Neural progenitor cell (in vitro differentiated cells): Measurements from ENCODE around the gene MAP2K5. TPM values are rescaled to one million over a fixed set of nuclear protein-coding genes. Genes with fewer than 3 reads are reported as not detected.

ENCODE experiments used
- DNase-seq: peaks from one replicate; pipeline ENCODE4 v3.0.0-alpha.2; 2016; ENCODE audit warnings: low spot score
- H2AFZ ChIP-seq: fragments of 200-600 bp; sonication (generic); replicated peaks from 2 replicates; pipeline ENCODE4 v1.6.1; 2016; ENCODE audit warnings: antibody characterized with exemption
- H3F3A ChIP-seq: fragments of 200-600 bp; sonication (generic); 2 replicates; pipeline ENCODE4 v1.6.1; 2016; ENCODE audit warnings: antibody characterized with exemption, low read depth
- H3K27ac ChIP-seq: fragments of 200-600 bp; sonication (generic); 2 replicates; pipeline ENCODE4 v1.5.1; 2016; ENCODE audit warnings: mild to moderate bottlenecking
- H3K27me3 ChIP-seq: fragments of 200-600 bp; sonication (generic); 2 replicates; pipeline ENCODE4 v1.6.1; 2016; ENCODE audit warnings: mild to moderate bottlenecking, moderate library complexity
- H3K36me3 ChIP-seq: fragments of 200-600 bp; sonication (generic); 2 replicates; pipeline ENCODE4 v1.5.1; 2016
- H3K4me1 ChIP-seq: fragments of 200-600 bp; sonication (generic); 2 replicates; pipeline ENCODE4 v1.6.1; 2016; ENCODE audit warnings: mixed run types
- H3K4me2 ChIP-seq: fragments of 200-600 bp; sonication (generic); 2 replicates; pipeline ENCODE4 v1.6.1; 2016
- H3K4me3 ChIP-seq: fragments of 200-600 bp; sonication (generic); 2 replicates; pipeline ENCODE4 v1.5.1; 2016
- H3K79me2 ChIP-seq: fragments of 200-600 bp; sonication (generic); 2 replicates; pipeline ENCODE4 v1.6.1; 2016; ENCODE audit warnings: low read depth
- H3K9ac ChIP-seq: fragments of 200-600 bp; sonication (generic); 2 replicates; pipeline ENCODE4 v1.6.1; 2016
- H3K9me3 ChIP-seq: fragments of 200-600 bp; sonication (generic); 2 replicates; pipeline ENCODE4 v1.5.1; 2016; ENCODE audit warnings: low read depth
- H4K20me1 ChIP-seq: fragments of 200-600 bp; sonication (generic); 2 replicates; pipeline ENCODE4 v1.6.1; 2016; ENCODE audit warnings: low read depth
- H3K27ac Mint-ChIP-seq: 3 replicates; pipeline ENCODE4 v1.8.0; 2021; ENCODE audit warnings: mixed read lengths
- H3K27me3 Mint-ChIP-seq: 2 replicates; pipeline ENCODE4 v1.8.0; 2022; ENCODE audit warnings: low read depth, mild to moderate bottlenecking, inconsistent platforms, moderate library complexity, mixed read lengths; ENCODE audit not compliant: insufficient read depth
- H3K36me3 Mint-ChIP-seq: 3 replicates; pipeline ENCODE4 v1.8.0; 2021; ENCODE audit warnings: mixed read lengths
- H3K4me1 Mint-ChIP-seq: 3 replicates; pipeline ENCODE4 v1.8.0; 2021; ENCODE audit warnings: mixed read lengths
- H3K4me3 Mint-ChIP-seq: 3 replicates; pipeline ENCODE4 v1.8.0; 2021; ENCODE audit warnings: mild to moderate bottlenecking, moderate library complexity, mixed read lengths
- H3K9me3 Mint-ChIP-seq: 3 replicates; pipeline ENCODE4 v1.8.0; 2020; ENCODE audit warnings: mixed read lengths
- CTCF ChIP-seq: fragments of 200-600 bp; sonication (generic); IDR thresholded peaks from 2 replicates; pipeline ENCODE4 v1.5.1; 2017; ENCODE audit warnings: antibody characterized with exemption, mild to moderate bottlenecking
- EZH2 ChIP-seq: fragments of 200-600 bp; sonication (generic); IDR thresholded peaks from 2 replicates; pipeline ENCODE4 v1.6.1; 2017; ENCODE audit warnings: antibody characterized with exemption, mild to moderate bottlenecking, moderate library complexity
- EZH2phosphoT487 ChIP-seq: fragments of 200-600 bp; sonication (generic); IDR thresholded peaks from 2 replicates; pipeline ENCODE4 v1.6.1; 2017; ENCODE audit warnings: antibody characterized with exemption
- total RNA-seq: library from RNA; depleted of rRNA; stranded (reverse); fragments of >200 nt; gene quantifications from 2 replicates; pipeline ENCODE4 v1.2.3, GENCODE V29; 2015; ENCODE audit warnings: low replicate concordance

Gene MAP2K5
- total RNA-seq, 1 donor from 2014 or later, result 17.2 TPM

- peaks cover 30% of the 10 kb centered on the region for H3K4me1 ChIP-seq
- no peak overlapping the region for H3K4me3 ChIP-seq
- peaks cover 6% of the 10 kb centered on the region for H3F3A ChIP-seq
- H4K20me1 ChIP-seq, result no peaks in the 10 kb centered on the region
- H3K9me3 Mint-ChIP-seq, result no peaks in the 10 kb centered on the region
- H3K27me3 ChIP-seq, result no peaks in the 10 kb centered on the region
- no peak overlapping the region for H3K4me3 Mint-ChIP-seq
- H3K36me3 ChIP-seq, result no peaks in the 10 kb centered on the region
- H2AFZ ChIP-seq, result no peak overlapping the region
- no peak overlapping the region for H3K27ac Mint-ChIP-seq
- no peaks in the 10 kb centered on the region for H3K79me2 ChIP-seq
- H3K9ac ChIP-seq, result no peak overlapping the region
- H3K36me3 Mint-ChIP-seq, result peaks cover 4% of the 10 kb centered on the region
- H3K27me3 Mint-ChIP-seq, result peaks cover 8% of the 10 kb centered on the region
- no peak overlapping the region for H3K27ac ChIP-seq
- TF ChIP-seq CTCF (no peak), EZH2phosphoT487 (no peak), EZH2 (no peak)
- H3K4me1 Mint-ChIP-seq, result peaks cover 38% of the 10 kb centered on the region
- H3K4me2 ChIP-seq, result no peak overlapping the region
- DNase-seq, result no peak
- no peaks in the 10 kb centered on the region for H3K9me3 ChIP-seq
These were observed 264.0 kb downstream of the MAP2K5 start for GRCh38 chr15:67806536-67806935.

- H3K27ac ChIP-seq, result no peak overlapping the region
- no peak overlapping the region for H3K4me2 ChIP-seq
- H3K79me2 ChIP-seq, result no peaks in the 10 kb centered on the region
- H3K4me1 Mint-ChIP-seq, result peaks cover 41% of the 10 kb centered on the region
- H3K4me1 ChIP-seq, result peaks cover 30% of the 10 kb centered on the region
- H3K9me3 Mint-ChIP-seq, result no peaks in the 10 kb centered on the region
- H3K9ac ChIP-seq, result no peak overlapping the region
- TF ChIP-seq EZH2, result no peak
- TF ChIP-seq CTCF, result no peak
- no peak for TF ChIP-seq EZH2phosphoT487
- peaks cover 9% of the 10 kb centered on the region for H3K27me3 Mint-ChIP-seq
- no peaks in the 10 kb centered on the region for H3K36me3 ChIP-seq
- H3K9me3 ChIP-seq, result no peaks in the 10 kb centered on the region
- DNase-seq, result no peak
- peaks cover 4% of the 10 kb centered on the region for H3K36me3 Mint-ChIP-seq
- H3K27ac Mint-ChIP-seq, result no peak overlapping the region
- H3K4me3 Mint-ChIP-seq, result no peak overlapping the region
- H3K27me3 ChIP-seq, result no peaks in the 10 kb centered on the region
- H3K4me3 ChIP-seq, result no peak overlapping the region
- H2AFZ ChIP-seq, result no peak overlapping the region
- peaks cover 6% of the 10 kb centered on the region for H3F3A ChIP-seq
- no peaks in the 10 kb centered on the region for H4K20me1 ChIP-seq
These were observed 264.6 kb downstream of the MAP2K5 start for GRCh38 chr15:67807141-67807540.

GRCh38 chr15:67807836-67808235 lies 265.3 kb downstream of the MAP2K5 start:
- Histone ChIP-seq H3K27ac (no peak overlapping the region), H3K79me2 (no peaks in the 10 kb centered on the region), H3F3A (peaks cover 11% of the 10 kb centered on the region), H3K4me2 (no peak overlapping the region), H2AFZ (no peak overlapping the region), H3K9me3 (no peaks in the 10 kb centered on the region), H3K4me3 (no peak overlapping the region), H4K20me1 (no peaks in the 10 kb centered on the region), H3K36me3 (no peaks in the 10 kb centered on the region), H3K9ac (no peak overlapping the region), H3K4me1 (peaks cover 37% of the 10 kb centered on the region), H3K27me3 (no peaks in the 10 kb centered on the region)
- no peak overlapping the region for H3K27ac Mint-ChIP-seq
- H3K36me3 Mint-ChIP-seq, result peaks cover 4% of the 10 kb centered on the region
- no peak for DNase-seq
- H3K4me3 Mint-ChIP-seq, result no peak overlapping the region
- H3K27me3 Mint-ChIP-seq, result peaks cover 10% of the 10 kb centered on the region
- H3K9me3 Mint-ChIP-seq, result no peaks in the 10 kb centered on the region
- TF ChIP-seq CTCF (no peak), EZH2 (no peak), EZH2phosphoT487 (no peak)
- peaks cover 48% of the 10 kb centered on the region for H3K4me1 Mint-ChIP-seq
